ENCODE data around the gene SIRT1. TPM values are rescaled to one million over a fixed set of nuclear protein-coding genes. Genes with fewer than 3 reads are reported as not detected.
"Not testable (repeated sequence)": the region's sequence is repeated elsewhere in the genome, so short reads cannot be mapped to it uniquely, and the experiment has no call there.

SIRT1 gene
- total RNA-seq, 2 experiments from 2014 or later, result 57.6 to 62.9 TPM

DNA sequence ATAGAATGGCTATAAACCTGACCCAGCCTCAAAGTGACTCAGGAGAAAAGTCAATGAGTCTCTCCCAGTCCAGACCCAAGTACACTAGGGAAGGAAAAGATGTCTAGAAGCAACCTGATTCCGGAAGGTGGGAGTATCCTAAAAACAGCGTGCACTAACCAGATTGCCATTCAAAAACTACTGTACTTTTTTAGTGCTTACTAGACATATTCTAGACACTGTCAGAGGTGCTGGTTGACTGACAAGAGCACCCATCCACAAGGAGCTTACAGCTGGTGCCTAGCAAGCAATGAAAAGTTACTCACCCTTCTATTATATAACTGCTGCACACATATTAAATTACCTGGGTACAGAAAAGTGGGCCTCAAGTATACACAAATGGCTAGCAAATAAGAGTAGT, 81.0 kb downstream of the SIRT1 start:
- no peaks in the 10 kb centered on the region for H3K27me3 Mint-ChIP-seq
- peaks cover 90% of the 10 kb centered on the region for H3K36me3 Mint-ChIP-seq (ENCODE audit: low read depth)
- H3K27me3 ChIP-seq (ENCODE audit: control insufficient read depth in 1 of 2, insufficient read depth in 2 of 2, low read length in 2 of 2), result no peaks in the 10 kb centered on the region
- no peaks in the 10 kb centered on the region for H3K9me3 ChIP-seq (ENCODE audit: control insufficient read depth in 1 of 2, insufficient read depth in 1 of 2, low read length in 2 of 2)
- no peak overlapping the region for H3K4me3 Mint-ChIP-seq
- ChIA-PET POLR2A (no interaction called here), CTCF (no interaction called here)
- H3K27ac Mint-ChIP-seq, result no peak overlapping the region
- peaks cover 19% of the 10 kb centered on the region for H3K4me1 Mint-ChIP-seq (ENCODE audit: low read depth)
- no peaks in the 10 kb centered on the region for H3K9me3 Mint-ChIP-seq
- no peaks in the 10 kb centered on the region for H3K4me1 ChIP-seq (ENCODE audit: insufficient read depth, low read length)
- TF ChIP-seq, protein P1, sequence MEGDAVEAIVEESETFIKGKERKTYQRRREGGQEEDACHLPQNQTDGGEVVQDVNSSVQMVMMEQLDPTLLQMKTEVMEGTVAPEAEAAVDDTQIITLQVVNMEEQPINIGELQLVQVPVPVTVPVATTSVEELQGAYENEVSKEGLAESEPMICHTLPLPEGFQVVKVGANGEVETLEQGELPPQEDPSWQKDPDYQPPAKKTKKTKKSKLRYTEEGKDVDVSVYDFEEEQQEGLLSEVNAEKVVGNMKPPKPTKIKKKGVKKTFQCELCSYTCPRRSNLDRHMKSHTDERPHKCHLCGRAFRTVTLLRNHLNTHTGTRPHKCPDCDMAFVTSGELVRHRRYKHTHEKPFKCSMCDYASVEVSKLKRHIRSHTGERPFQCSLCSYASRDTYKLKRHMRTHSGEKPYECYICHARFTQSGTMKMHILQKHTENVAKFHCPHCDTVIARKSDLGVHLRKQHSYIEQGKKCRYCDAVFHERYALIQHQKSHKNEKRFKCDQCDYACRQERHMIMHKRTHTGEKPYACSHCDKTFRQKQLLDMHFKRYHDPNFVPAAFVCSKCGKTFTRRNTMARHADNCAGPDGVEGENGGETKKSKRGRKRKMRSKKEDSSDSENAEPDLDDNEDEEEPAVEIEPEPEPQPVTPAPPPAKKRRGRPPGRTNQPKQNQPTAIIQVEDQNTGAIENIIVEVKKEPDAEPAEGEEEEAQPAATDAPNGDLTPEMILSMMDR (IDR thresholded peaks at IDR 0.05), result no peak
- intact Hi-C loops (cut with DNase I, micrococcal nuclease), result no loop called here
- no peak overlapping the region for H3K4me3 ChIP-seq (ENCODE audit: low read length)
- DNase-seq (no peak), ATAC-seq (ENCODE audit: poor library complexity) (no peak)
- H3K27ac ChIP-seq (ENCODE audit: low read depth in 1 of 2, low read length in 2 of 2), result no peak overlapping the region
- peaks cover 45% of the 10 kb centered on the region for H3K36me3 ChIP-seq (ENCODE audit: insufficient read depth, low read length)

DNA sequence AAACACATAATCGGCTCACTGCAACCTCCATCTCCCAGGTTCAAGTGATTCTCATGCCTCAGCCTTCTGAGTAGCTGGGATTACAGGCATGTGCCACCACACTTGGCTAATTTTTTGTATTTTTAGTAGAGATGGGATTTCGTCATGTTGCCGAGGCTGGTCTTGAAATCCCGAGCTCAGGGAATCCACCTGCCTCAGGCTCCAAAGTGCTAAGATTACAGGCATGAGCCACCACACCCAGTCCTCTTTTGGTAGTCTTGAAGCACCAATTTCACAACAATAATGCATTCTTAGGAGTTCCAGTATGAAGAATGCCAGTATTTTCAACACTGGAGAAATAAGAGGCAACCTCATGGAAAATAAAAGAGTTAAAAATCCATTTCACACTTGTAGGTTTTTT, 81.6 kb downstream of the SIRT1 start:
- H3K4me3 Mint-ChIP-seq; H3K27ac ChIP-seq (ENCODE audit: low read depth in 1 of 2, low read length in 2 of 2); H3K27me3 Mint-ChIP-seq; DNase-seq; intact Hi-C loops (cut with DNase I, micrococcal nuclease); H3K9me3 ChIP-seq (ENCODE audit: control insufficient read depth in 1 of 2, insufficient read depth in 1 of 2, low read length in 2 of 2); H3K27ac Mint-ChIP-seq; H3K9me3 Mint-ChIP-seq; ATAC-seq (ENCODE audit: poor library complexity); H3K4me3 ChIP-seq (ENCODE audit: low read length); CTCF ChIA-PET; POLR2A ChIA-PET; H3K27me3 ChIP-seq (ENCODE audit: control insufficient read depth in 1 of 2, insufficient read depth in 2 of 2, low read length in 2 of 2); H3K4me1 ChIP-seq (ENCODE audit: insufficient read depth, low read length): not testable (repeated sequence)
- H3K36me3 ChIP-seq (ENCODE audit: insufficient read depth, low read length), result peaks cover 44% of the 10 kb centered on the region
- H3K4me1 Mint-ChIP-seq (ENCODE audit: low read depth), result peaks cover 19% of the 10 kb centered on the region
- H3K36me3 Mint-ChIP-seq (ENCODE audit: low read depth), result peaks cover 91% of the 10 kb centered on the region

Other genes with a start within 250 kb of the SIRT1 start
- gene CTNNA3, start 188.5 kb upstream of the SIRT1 start, total RNA-seq, result under 1 TPM in 1 of 2 experiments, not detected in 1; 0.80 TPM
- gene DNAJC12, start 46.5 kb upstream of the SIRT1 start, total RNA-seq, result not detected
- gene HERC4, start 190.6 kb downstream of the SIRT1 start, total RNA-seq, result 10 to 100 TPM; 46.0 to 46.8 TPM
- not detected for gene MYPN, start 224.8 kb downstream of the SIRT1 start, total RNA-seq